PC-3 (cell line): Measurements from ENCODE around the gene MIEF1. TPM values are rescaled to one million over a fixed set of nuclear protein-coding genes. Genes with fewer than 3 reads are reported as not detected.

Experiments used
- ATAC-seq: fragments of 200-7000 bp; cut with Tn5 transposase; 2 replicates; pipeline ENCODE4 v1.9.1; 2020; ENCODE audit warnings: mild to moderate bottlenecking, moderate library complexity
- BruUV-seq: library from RNA; stranded (reverse); fragments of 400-500 nt; replicated peaks from 2 replicates; lab custom pipeline; 2021; lab: Mats Ljungman, UMichigan
- CTCF ChIA-PET: fragments of 300-600 bp; sonication (Branson Sonifier 250); formaldehyde crosslinking; loops from one replicate; lab custom pipeline; 2022; ENCODE audit warnings: antibody characterized with exemption; lab: Charles Lee
- POLR2A ChIA-PET: fragments of 300-600 bp; sonication (Branson Sonifier 250); formaldehyde crosslinking; loops from one replicate; lab custom pipeline; 2022; ENCODE audit warnings: antibody characterized with exemption; ENCODE audit not compliant: unreplicated experiment; lab: Charles Lee
- DNase-seq: peaks from one replicate; pipeline ENCODE4 v3.0.0-alpha.2; 2015
- H2AFZ ChIP-seq: fragments of 300-600 bp; sonication (generic); 2 replicates; pipeline ENCODE4 v1.6.0; 2016; ENCODE audit warnings: antibody characterized with exemption, low read length
- H3F3A ChIP-seq: fragments of 300-600 bp; sonication (generic); one replicate; pipeline ENCODE4 v1.6.0; 2017; ENCODE audit warnings: antibody characterized with exemption, low read length, control low read depth, mild to moderate bottlenecking; ENCODE audit not compliant: unreplicated experiment
- H3K27ac ChIP-seq: fragments of 300-600 bp; sonication (generic); 2 replicates; pipeline ENCODE4 v1.5.1; 2016; ENCODE audit warnings: mild to moderate bottlenecking, low read length
- H3K27me3 ChIP-seq: fragments of 300-600 bp; sonication (generic); 2 replicates; pipeline ENCODE4 v1.6.1; 2016; ENCODE audit warnings: low read length, mixed read lengths
- H3K36me3 ChIP-seq: fragments of 300-600 bp; sonication (generic); 2 replicates; pipeline ENCODE4 v1.6.1; 2016; ENCODE audit warnings: low read depth, mixed run types, low read length, mixed read lengths
- H3K4me1 ChIP-seq: fragments of 300-600 bp; sonication (generic); 2 replicates; pipeline ENCODE4 v1.5.1; 2016; ENCODE audit warnings: low read length; ENCODE audit not compliant: insufficient read depth
- H3K4me2 ChIP-seq: fragments of 300-600 bp; sonication (generic); 2 replicates; pipeline ENCODE4 v1.6.0; 2016; ENCODE audit warnings: low read length
- H3K4me3 ChIP-seq: fragments of 300-600 bp; sonication (generic); 2 replicates; pipeline ENCODE4 v1.5.1; 2016; ENCODE audit warnings: mild to moderate bottlenecking, low read length, mixed read lengths
- H3K79me2 ChIP-seq: fragments of 300-600 bp; sonication (generic); 2 replicates; pipeline ENCODE4 v1.6.1; 2017; ENCODE audit warnings: low read length, mixed read lengths
- H3K9ac ChIP-seq: fragments of 300-600 bp; sonication (generic); 2 replicates; pipeline ENCODE4 v1.6.0; 2016; ENCODE audit warnings: mild to moderate bottlenecking, low read length
- H3K9me2 ChIP-seq: fragments of 300-600 bp; sonication (generic); replicated peaks from 2 replicates; pipeline ENCODE4 v1.6.1; 2016; ENCODE audit warnings: mixed run types, low read length, mixed read lengths
- H3K9me3 ChIP-seq: fragments of 300-600 bp; sonication (generic); 2 replicates; pipeline ENCODE4 v1.6.1; 2016; ENCODE audit warnings: low read length, mixed read lengths
- H4K20me1 ChIP-seq: fragments of 300-600 bp; sonication (generic); 2 replicates; pipeline ENCODE4 v1.6.1; 2016; ENCODE audit warnings: low read length, mixed read lengths
- EZH2 ChIP-seq: fragments of 300-600 bp; sonication (generic); IDR thresholded peaks from one replicate; pipeline ENCODE4 v1.6.1; 2017; ENCODE audit warnings: antibody characterized with exemption, mild to moderate bottlenecking, low read length; ENCODE audit not compliant: unreplicated experiment
- EZH2phosphoT487 ChIP-seq: fragments of 300-600 bp; sonication (generic); IDR thresholded peaks from 2 replicates; pipeline ENCODE4 v1.6.1; 2018; ENCODE audit warnings: mild to moderate bottlenecking, antibody characterized with exemption, low read length, borderline replicate concordance
- intact Hi-C: fragments of 100-400 bp; cut with micrococcal nuclease; formaldehyde crosslinking; loops from 2 replicates; pipeline ENCODE4 v1.9.0; 2023
- total RNA-seq: library from RNA; depleted of rRNA; stranded (reverse); fragments of >200 nt; gene quantifications from 2 replicates; pipeline ENCODE4 v1.2.3, GENCODE V29; 2014
- TF ChIP-seq, protein P1 (sequence below): fragments of 300-600 bp; sonication (generic); conservative IDR thresholded peaks from 2 replicates; pipeline ENCODE4 v1.5.1; 2017; ENCODE audit warnings: antibody characterized with exemption, low read depth, mild to moderate bottlenecking, low read length

Gene MIEF1
- total RNA-seq, 1 experiment from 2014 or later, result 23.2 TPM

- DNase-seq, result peak; percentile 56
- no peaks in the 10 kb centered on the region for H3K9me3 ChIP-seq
- TF ChIP-seq, protein P1, sequence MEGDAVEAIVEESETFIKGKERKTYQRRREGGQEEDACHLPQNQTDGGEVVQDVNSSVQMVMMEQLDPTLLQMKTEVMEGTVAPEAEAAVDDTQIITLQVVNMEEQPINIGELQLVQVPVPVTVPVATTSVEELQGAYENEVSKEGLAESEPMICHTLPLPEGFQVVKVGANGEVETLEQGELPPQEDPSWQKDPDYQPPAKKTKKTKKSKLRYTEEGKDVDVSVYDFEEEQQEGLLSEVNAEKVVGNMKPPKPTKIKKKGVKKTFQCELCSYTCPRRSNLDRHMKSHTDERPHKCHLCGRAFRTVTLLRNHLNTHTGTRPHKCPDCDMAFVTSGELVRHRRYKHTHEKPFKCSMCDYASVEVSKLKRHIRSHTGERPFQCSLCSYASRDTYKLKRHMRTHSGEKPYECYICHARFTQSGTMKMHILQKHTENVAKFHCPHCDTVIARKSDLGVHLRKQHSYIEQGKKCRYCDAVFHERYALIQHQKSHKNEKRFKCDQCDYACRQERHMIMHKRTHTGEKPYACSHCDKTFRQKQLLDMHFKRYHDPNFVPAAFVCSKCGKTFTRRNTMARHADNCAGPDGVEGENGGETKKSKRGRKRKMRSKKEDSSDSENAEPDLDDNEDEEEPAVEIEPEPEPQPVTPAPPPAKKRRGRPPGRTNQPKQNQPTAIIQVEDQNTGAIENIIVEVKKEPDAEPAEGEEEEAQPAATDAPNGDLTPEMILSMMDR, result no peak
- no peak for TF ChIP-seq EZH2phosphoT487
- TF ChIP-seq EZH2, result no peak
- no peak overlapping the region for H3K9ac ChIP-seq
- no peaks in the 10 kb centered on the region for H3K4me1 ChIP-seq
- intact Hi-C loops, result no loop called here
- no peak overlapping the region for H3K27ac ChIP-seq
- no peaks in the 10 kb centered on the region for H3K9me2 ChIP-seq
- peak; percentile 66 for ATAC-seq
- H3K4me2 ChIP-seq, result no peak overlapping the region
- H2AFZ ChIP-seq, result no peak overlapping the region
- CTCF ChIA-PET, result interaction anchor here (0.7 kb wide), 1 partner anchor 76 kb away, joined by 3 read pairs; no protein-coding TSS in a partner anchor
- H4K20me1 ChIP-seq, result no peaks in the 10 kb centered on the region
- no peaks in the 10 kb centered on the region for H3K27me3 ChIP-seq
- no peak overlapping the region for H3K4me3 ChIP-seq
- no peaks in the 10 kb centered on the region for H3F3A ChIP-seq
- no peaks in the 10 kb centered on the region for H3K79me2 ChIP-seq
- POLR2A ChIA-PET, result no interaction called here
- no TSS peak for BruUV-seq
- H3K36me3 ChIP-seq, result no peaks in the 10 kb centered on the region
Observed at GRCh38 chr22:39478441-39478850, 23.6 kb upstream of the MIEF1 start.

- Histone ChIP-seq H3K4me2 (no peak overlapping the region), H3F3A (no peaks in the 10 kb centered on the region), H3K9me3 (no peaks in the 10 kb centered on the region), H3K4me1 (no peaks in the 10 kb centered on the region), H3K27ac (no peak overlapping the region), H3K36me3 (no peaks in the 10 kb centered on the region), H3K79me2 (no peaks in the 10 kb centered on the region), H3K27me3 (no peaks in the 10 kb centered on the region), H4K20me1 (no peaks in the 10 kb centered on the region), H2AFZ (no peak overlapping the region), H3K4me3 (no peak overlapping the region), H3K9ac (no peak overlapping the region), H3K9me2 (no peaks in the 10 kb centered on the region)
- ATAC-seq (no peak), DNase-seq (no peak)
- TF ChIP-seq EZH2 (no peak), EZH2phosphoT487 (no peak)
- TF ChIP-seq, protein P1, result no peak
- ChIA-PET POLR2A (no interaction called here), CTCF (no interaction called here)
- intact Hi-C loops, result no loop called here
- no TSS peak for BruUV-seq
Observed at GRCh38 chr22:39479254-39479653, 22.8 kb upstream of the MIEF1 start.

GRCh38 chr22:39480557-39480956 lies 21.5 kb upstream of the MIEF1 start:
- Histone ChIP-seq H3K9me2 (no peaks in the 10 kb centered on the region), H2AFZ (no peak overlapping the region), H3K79me2 (no peaks in the 10 kb centered on the region), H3K36me3 (no peaks in the 10 kb centered on the region), H3K4me1 (no peaks in the 10 kb centered on the region), H3K27me3 (no peaks in the 10 kb centered on the region), H3K27ac (no peak overlapping the region), H4K20me1 (no peaks in the 10 kb centered on the region), H3F3A (no peaks in the 10 kb centered on the region), H3K9me3 (no peaks in the 10 kb centered on the region), H3K4me2 (no peak overlapping the region), H3K4me3 (no peak overlapping the region), H3K9ac (no peak overlapping the region)
- DNase-seq (no peak), ATAC-seq (no peak)
- ChIA-PET CTCF (no interaction called here), POLR2A (no interaction called here)
- no TSS peak for BruUV-seq
- intact Hi-C loops, result no loop called here
- TF ChIP-seq, protein P1, result no peak
- TF ChIP-seq EZH2 (no peak), EZH2phosphoT487 (no peak)
